ENCODE measurements around the gene LILRA5. TPM values are rescaled to one million over a fixed set of nuclear protein-coding genes. Genes with fewer than 3 reads are reported as not detected.
"Not testable (repeated sequence)": the region's sequence is repeated elsewhere in the genome, so short reads cannot be mapped to it uniquely, and the experiment has no call there.

LILRA5 gene
- total RNA-seq, 1 experiment from 2014 or later: not detected

DNA sequence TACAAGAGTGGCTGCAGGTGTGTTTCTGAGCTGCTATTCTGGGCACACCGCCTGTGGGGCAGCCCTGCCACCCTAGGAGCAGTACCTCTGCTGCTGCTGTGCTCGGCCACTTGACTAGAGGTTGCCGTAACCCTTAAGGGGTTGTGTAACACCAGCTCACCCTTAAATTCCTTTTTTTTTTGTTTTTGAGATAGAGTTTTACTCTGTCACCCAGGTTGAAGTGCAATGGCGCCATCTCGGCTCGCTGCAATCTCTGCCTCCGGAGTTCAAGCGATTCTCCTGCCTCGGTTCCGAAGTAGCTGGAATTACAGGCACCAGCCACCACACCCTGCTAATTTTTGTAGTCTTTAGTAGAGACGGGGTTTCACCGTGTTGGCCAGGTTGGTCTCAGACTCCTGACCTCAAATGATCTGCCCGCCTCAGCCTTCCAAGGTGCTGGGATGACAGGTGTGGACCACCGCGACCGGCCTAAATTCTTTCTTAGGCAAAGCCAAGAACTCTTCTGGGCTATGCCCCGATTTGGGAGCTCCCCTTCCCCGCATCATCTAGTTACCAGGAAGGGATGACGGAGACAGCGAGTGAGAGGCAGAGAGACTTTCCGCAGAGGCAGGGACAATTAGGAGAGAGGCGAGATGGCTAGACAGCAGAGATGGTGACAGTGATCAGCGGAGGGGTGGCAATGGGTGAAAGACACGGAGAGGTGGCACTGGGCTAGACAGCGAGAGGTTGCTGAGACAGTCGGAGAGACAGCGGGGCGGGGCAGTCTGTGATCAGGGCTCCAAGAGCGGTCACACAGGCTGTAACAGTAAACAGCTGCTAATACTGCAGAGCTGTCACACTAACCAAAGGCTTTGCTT, 4.4 kb upstream of the LILRA5 start:
- DNase-seq (ENCODE audit: low read depth, low spot score): no peak
- in situ Hi-C loops (cut with HindIII; ENCODE audit: low pct_unique_long_range_greater_than_20kb, low sequenced_read_pairs): no loop called here

GRCh38 chr19:54316746-54317107, 3.8 kb upstream of the LILRA5 start:
- in situ Hi-C loops (cut with HindIII; ENCODE audit: low pct_unique_long_range_greater_than_20kb, low sequenced_read_pairs): no loop called here
- peak; percentile 30 for DNase-seq (ENCODE audit: low read depth, low spot score)

DNA sequence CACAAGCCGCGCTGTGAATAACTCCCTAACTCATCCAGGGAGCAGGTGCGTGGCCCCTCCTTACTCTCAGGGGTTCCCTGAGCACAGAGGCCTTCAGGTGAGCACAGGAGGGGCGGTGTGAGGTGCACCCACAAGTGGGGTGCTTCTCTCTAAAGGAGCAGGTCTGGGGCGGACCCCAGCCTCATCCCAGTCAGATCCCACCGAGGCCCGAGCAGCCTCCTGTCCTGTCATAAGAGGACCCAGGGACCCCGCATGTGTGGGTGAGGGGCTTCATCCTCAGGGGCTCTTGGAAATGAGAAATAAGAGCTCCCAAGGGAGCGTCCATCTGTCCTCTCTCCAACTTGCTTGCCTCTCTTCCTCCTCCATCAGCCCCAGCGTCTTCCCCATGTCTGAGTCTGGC, 3.0 kb upstream of the LILRA5 start:
- in situ Hi-C loops (cut with HindIII; ENCODE audit: low pct_unique_long_range_greater_than_20kb, low sequenced_read_pairs): no loop called here
- DNase-seq (ENCODE audit: low read depth, low spot score): no peak

- in situ Hi-C loops (cut with HindIII; ENCODE audit: low pct_unique_long_range_greater_than_20kb, low sequenced_read_pairs): no loop called here
- no peak for DNase-seq (ENCODE audit: low read depth, low spot score)
These were observed 955 bp downstream of the LILRA5 start for GRCh38 chr19:54312011-54312410.

- no peak for DNase-seq (ENCODE audit: low read depth, low spot score)
- in situ Hi-C loops (cut with HindIII; ENCODE audit: low pct_unique_long_range_greater_than_20kb, low sequenced_read_pairs): no loop called here
These were observed 1.5 kb downstream of the LILRA5 start for GRCh38 chr19:54311486-54311885.

DNA sequence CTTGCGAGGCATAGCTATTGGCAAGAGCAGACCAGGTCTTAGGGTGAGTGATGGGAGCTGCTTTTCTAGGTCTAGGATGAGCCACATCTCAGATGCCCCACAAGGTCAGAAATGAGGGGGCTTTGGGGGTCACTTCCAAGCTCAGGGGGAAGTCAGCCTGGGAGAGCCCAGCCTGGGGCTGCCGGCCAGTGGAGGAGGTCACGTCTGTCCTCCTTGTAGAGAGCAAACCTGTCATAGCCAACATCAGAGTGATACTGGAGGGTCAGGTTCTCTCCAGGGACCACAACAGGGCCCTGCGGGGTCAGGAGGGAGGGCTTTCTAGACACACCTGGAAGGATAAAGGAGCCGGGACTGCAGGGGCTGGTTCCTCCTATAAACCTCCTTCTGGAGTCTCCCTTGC, 2.4 kb downstream of the LILRA5 start:
- in situ Hi-C loops (cut with HindIII; ENCODE audit: low pct_unique_long_range_greater_than_20kb, low sequenced_read_pairs): no loop called here
- DNase-seq (ENCODE audit: low read depth, low spot score): no peak

DNA sequence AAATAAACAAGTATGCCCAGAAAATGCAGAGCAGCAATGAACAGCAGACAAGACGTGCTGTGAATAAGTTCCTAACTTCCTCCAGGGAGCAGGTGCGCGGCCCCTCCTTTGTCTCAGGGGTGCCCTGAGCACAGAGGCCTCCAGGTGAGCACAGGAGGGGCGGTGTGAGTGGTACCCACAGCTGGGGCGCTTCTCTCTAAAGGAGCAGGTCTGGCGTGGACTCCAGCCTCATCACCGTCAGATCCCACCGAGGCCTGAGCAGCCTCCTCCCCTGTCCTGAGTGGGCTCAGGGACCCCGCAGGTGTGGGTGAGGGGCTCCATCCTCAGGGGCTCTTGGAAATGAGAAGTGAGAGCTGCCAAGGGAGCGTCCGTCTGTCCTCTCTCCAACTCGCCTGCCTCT, 3.2 kb downstream of the LILRA5 start:
- in situ Hi-C loops (cut with HindIII; ENCODE audit: low pct_unique_long_range_greater_than_20kb, low sequenced_read_pairs): no loop called here
- no peak for DNase-seq (ENCODE audit: low read depth, low spot score)

- in situ Hi-C loops (cut with HindIII; ENCODE audit: low pct_unique_long_range_greater_than_20kb, low sequenced_read_pairs): no loop called here
- no peak for DNase-seq (ENCODE audit: low read depth, low spot score)
These were observed 5.5 kb downstream of the LILRA5 start for GRCh38 chr19:54307389-54308020.

- no peak for DNase-seq (ENCODE audit: low read depth, low spot score)
- in situ Hi-C loops (cut with HindIII; ENCODE audit: low pct_unique_long_range_greater_than_20kb, low sequenced_read_pairs): no loop called here
These were observed 7.8 kb downstream of the LILRA5 start for GRCh38 chr19:54305141-54305540.

DNA sequence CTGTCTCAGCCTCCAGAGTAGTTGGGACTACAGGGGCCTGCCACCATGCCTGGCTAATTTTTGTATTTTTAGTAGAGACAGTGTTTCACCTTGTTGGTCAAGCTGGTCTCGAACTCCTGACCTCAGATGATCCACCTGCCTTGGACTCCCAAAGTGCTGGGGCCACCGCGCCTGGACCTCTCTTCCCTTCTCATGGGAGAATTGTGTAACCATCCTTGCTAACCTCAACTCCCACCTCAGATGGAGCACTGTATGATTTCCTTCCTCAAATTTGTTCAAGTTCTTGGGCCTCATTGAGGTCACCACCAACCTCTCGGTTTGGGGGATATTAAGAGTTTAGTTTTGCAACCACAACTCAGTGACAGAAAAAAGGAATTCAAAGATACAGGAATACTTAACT, 10.7 kb downstream of the LILRA5 start:
- in situ Hi-C loops (cut with HindIII; ENCODE audit: low pct_unique_long_range_greater_than_20kb, low sequenced_read_pairs): no loop called here
- no peak for DNase-seq (ENCODE audit: low read depth, low spot score)

- in situ Hi-C loops (cut with HindIII; ENCODE audit: low pct_unique_long_range_greater_than_20kb, low sequenced_read_pairs): no loop called here
- no peak for DNase-seq (ENCODE audit: low read depth, low spot score)
These were observed 13.5 kb downstream of the LILRA5 start for GRCh38 chr19:54299515-54299914.

DNA sequence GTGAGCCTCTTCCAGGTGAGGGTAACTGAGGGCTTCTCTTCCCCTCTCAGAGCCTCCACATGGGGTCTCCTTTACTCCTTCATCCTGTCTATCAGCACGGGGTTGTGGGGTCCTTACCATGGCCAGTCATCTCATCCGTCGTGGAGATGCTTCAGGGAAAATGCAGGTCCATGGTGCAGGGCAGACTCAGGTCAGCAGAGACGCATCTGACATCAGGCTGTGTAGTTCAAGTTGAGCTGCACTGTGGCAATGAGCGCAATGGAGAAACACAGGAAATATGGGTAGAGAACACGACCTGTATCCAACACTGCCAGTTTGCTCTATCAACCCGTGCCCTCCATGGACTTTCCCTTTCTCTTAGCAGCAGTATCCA, 13.9 kb downstream of the LILRA5 start:
- DNase-seq (ENCODE audit: low read depth, low spot score): no peak
- in situ Hi-C loops (cut with HindIII; ENCODE audit: low pct_unique_long_range_greater_than_20kb, low sequenced_read_pairs): no loop called here

DNA sequence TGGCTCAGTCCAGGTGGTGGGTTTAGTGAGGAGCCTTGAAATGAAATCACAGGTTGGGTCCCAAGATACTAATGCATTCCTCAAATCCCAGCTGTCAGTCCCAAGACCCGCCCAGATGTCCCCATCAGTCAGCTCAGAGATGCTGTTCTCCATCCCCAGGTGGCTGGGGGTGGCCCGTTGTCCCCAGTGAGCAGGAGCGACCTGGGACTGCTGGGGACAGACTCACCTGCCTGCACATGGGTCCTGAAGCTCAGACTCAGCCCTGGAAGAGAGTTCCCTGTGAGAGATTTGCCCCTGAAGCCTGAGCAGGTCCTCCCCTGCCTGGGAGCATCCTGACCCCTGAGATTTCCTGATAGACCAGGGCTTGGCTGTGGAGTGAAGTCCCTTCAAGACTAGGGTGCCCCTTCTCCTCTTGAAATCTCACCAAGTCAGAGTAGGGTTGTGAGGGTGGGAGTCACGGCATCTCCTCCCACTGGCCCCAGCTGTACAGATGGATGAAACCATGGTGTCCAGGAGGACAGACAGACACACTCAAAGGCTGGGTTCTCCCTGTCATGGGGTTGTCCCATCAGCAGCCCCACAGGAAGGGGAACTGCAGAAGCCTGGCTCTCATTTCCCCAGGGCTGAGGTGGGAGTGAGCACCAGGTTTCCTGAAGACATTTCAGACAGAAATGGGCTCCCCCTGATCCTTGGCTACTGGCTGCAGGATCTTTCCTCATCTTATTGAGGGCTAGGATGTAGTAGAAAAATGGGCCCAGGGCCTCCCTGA, 14.4 kb downstream of the LILRA5 start:
- DNase-seq (ENCODE audit: low read depth, low spot score): no peak
- in situ Hi-C loops (cut with HindIII; ENCODE audit: low pct_unique_long_range_greater_than_20kb, low sequenced_read_pairs): no loop called here

- peak; percentile 44 for DNase-seq (ENCODE audit: low read depth, low spot score)
- in situ Hi-C loops (cut with HindIII; ENCODE audit: low pct_unique_long_range_greater_than_20kb, low sequenced_read_pairs): no loop called here
These were observed 15.1 kb downstream of the LILRA5 start for GRCh38 chr19:54297759-54298305.

DNA sequence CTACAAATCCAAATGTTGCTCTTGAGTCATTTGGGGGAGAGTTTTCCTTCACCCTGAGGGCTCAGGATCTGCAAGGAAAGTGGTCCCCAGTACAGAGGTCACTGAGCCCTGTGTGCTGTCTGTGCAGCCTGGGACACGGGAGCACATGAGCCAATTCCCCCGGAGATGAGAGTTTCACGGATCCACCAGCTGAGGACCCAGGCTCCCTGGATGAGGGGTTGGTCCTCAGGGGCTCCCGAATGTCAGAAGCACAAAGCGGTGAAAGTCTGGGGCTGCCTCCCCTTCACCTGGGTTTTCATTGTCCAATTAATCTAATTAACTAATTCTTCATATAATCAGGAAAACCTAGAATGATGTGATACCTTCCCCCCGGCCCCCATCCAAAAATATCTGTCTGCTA, 18.4 kb downstream of the LILRA5 start:
- in situ Hi-C loops (cut with HindIII; ENCODE audit: low pct_unique_long_range_greater_than_20kb, low sequenced_read_pairs): no loop called here
- no peak for DNase-seq (ENCODE audit: low read depth, low spot score)

GRCh38 chr19:54289160-54289559, 23.8 kb downstream of the LILRA5 start:
- DNase-seq (ENCODE audit: low read depth, low spot score); in situ Hi-C loops (cut with HindIII; ENCODE audit: low pct_unique_long_range_greater_than_20kb, low sequenced_read_pairs): not testable (repeated sequence)

GRCh38 chr19:54287456-54287855, 25.5 kb downstream of the LILRA5 start:
- no peak for DNase-seq (ENCODE audit: low read depth, low spot score)
- in situ Hi-C loops (cut with HindIII; ENCODE audit: low pct_unique_long_range_greater_than_20kb, low sequenced_read_pairs): no loop called here

DNA sequence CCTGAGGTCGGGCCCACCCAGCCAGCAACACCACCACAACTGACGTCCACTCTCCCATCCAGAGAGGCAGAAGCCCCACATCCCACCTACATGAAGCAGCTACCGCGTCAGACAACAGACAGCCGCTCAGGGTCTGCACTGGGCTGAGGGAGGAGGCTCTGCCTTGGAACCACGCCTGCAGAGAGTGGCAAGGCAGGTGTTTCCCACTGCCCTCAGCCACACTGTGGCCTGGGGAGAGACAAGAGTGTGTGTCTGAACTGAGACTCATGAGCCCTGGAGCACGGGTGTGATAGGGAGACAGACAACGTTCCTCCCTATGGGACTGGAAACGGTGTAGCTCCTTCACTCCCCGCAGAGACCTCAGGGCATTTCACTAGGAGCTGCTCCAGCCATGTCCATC, 26.7 kb downstream of the LILRA5 start:
- DNase-seq (ENCODE audit: low read depth, low spot score); in situ Hi-C loops (cut with HindIII; ENCODE audit: low pct_unique_long_range_greater_than_20kb, low sequenced_read_pairs): not testable (repeated sequence)
